Lung (tissue), 12 donors: Measurements from ENCODE around the gene CCL18. TPM values are rescaled to one million over a fixed set of nuclear protein-coding genes. Genes with fewer than 3 reads are reported as not detected.
A peak's percentile ranks its signal among the peaks of the same experiment; 100 is the strongest.
"Not testable (repeated sequence)": the region's sequence is repeated elsewhere in the genome, so short reads cannot be mapped to it uniquely, and the experiment has no call there.

Experiments
- ATAC-seq: fragments of 200-7000 bp; cut with Tn5 transposase; one replicate; pipeline ENCODE4 v1.9.1; 2020; ENCODE audit warnings: moderate number of reproducible peaks; ENCODE audit not compliant: insufficient read depth, low FRiP score
- DNase-seq, 3 donors: peaks; one replicate each; pipeline ENCODE4 v3.0.0-alpha.2; 2013 to 2017
- H3K27ac ChIP-seq, 2 donors: one replicate each; pipeline ENCODE4 v1.5.1; 2013; ENCODE audit warnings: mild to moderate bottlenecking in 2 of 2, moderate library complexity in 2 of 2, control low read depth in 1 of 2, inconsistent platforms in 1 of 2, low read depth in 1 of 2, low read length in 1 of 2
- H3K27me3 ChIP-seq, 3 donors: one replicate each; pipeline ENCODE4 v1.5.1; 2013; ENCODE audit warnings: low read length in 2 of 3; ENCODE audit not compliant: control insufficient read depth in 3 of 3, insufficient read depth in 3 of 3
- H3K36me3 ChIP-seq, 4 donors: one replicate each; pipeline ENCODE4 v1.5.1; 2013; ENCODE audit warnings: low read length in 4 of 4, mild to moderate bottlenecking in 1 of 4, moderate library complexity in 1 of 4; ENCODE audit not compliant: control insufficient read depth in 4 of 4, insufficient read depth in 4 of 4
- H3K4me1 ChIP-seq, 5 donors: one replicate each; pipeline ENCODE4 v1.5.1; 2013; ENCODE audit warnings: low read length in 5 of 5, mild to moderate bottlenecking in 2 of 5, moderate library complexity in 1 of 5; ENCODE audit not compliant: control insufficient read depth in 5 of 5, insufficient read depth in 5 of 5
- H3K4me3 ChIP-seq: one replicate; pipeline ENCODE4 v1.5.1; 2013; ENCODE audit warnings: mild to moderate bottlenecking, control low read depth, moderate library complexity
- H3K9ac ChIP-seq, 2 donors: one replicate each; pipeline ENCODE4 v1.5.1; 2013; ENCODE audit warnings: low read length in 2 of 2, control low read depth in 1 of 2; ENCODE audit not compliant: insufficient read depth in 1 of 2
- H3K9me3 ChIP-seq, 4 donors: one replicate each; pipeline ENCODE4 v1.5.1; 2013; ENCODE audit warnings: low read length in 3 of 4, mild to moderate bottlenecking in 1 of 4, moderate library complexity in 1 of 4; ENCODE audit not compliant: control insufficient read depth in 4 of 4, insufficient read depth in 3 of 4
- CTCF ChIP-seq: IDR thresholded peaks from 2 replicates; pipeline ENCODE4 v1.5.1; 2012; ENCODE audit warnings: mild to moderate bottlenecking; ENCODE audit errors: control extremely low read depth, extremely low read depth
- WGBS, 2 donors: extraction: QIAGEN DNeasy Blood & Tissue Kit; methylation state at CpG; one replicate each; pipeline ENCODE4 v1.1.7; 2013; 5-methylcytosine and 5-hydroxymethylcytosine counted together
- polyA plus RNA-seq, 2 donors: library from polyadenylated mRNA; stranded (reverse); fragments of 200-250 nt; gene quantifications; one replicate each; pipeline ENCODE4 v1.2.1, GENCODE V29; 2013
- total RNA-seq, 2 donors: library from RNA; depleted of rRNA in 1 of 2; stranded (reverse); fragments of >200 nt in 1 of 2; gene quantifications; one replicate each; pipeline ENCODE4 v1.2.1, GENCODE V29; 2014 to 2021
- donor health status: control.
- donor health status: control.
- donor health status: Bipolar disorder and iron deficiency.
- donor health status: healthy.
- donor health status: DM: yes; HTN: yes; CAD: no.

Gene CCL18
- total and polyA plus RNA-seq, 4 donors = 8.7 to 89.9 (median 58.6) TPM

DNA sequence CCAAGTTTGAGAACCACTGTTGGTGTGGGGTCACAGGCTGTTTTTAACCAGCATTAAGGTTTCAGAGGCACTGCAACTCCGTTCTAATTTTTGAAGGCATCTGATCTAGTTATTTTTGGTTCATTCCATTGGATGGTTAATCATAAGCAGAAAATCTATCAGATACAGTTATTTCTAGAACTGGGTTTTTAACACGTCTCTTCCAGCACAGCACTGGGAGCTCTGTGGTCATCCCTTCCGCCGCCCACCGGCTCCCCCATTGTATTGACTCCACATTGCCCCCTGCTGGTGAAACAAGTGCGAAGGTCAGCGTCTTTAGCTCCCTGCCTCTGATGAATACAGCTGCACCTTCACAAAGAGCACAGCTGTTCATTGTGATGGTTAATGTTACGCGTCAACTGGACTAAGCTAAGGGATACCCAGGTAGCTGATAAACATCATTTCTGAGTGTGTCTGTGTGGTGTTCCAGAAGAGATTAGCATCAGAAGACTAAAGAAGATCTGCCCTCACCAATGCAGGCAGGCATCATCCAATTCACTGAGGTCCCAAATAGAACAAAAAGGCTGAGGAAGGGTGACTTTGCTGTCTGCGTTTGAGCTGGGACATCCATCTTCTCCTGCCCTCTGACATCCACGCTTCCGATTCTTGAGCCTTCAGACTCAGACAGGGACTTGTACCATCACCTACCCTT is 8.5 kb downstream of the CCL18 start:
- peak; percentile 52 for TF ChIP-seq CTCF
- ATAC-seq = no peak
- H3K27ac ChIP-seq = no peak overlapping the region
- H3K36me3 ChIP-seq = no peaks in the 10 kb centered on the region
- WGBS, 2 donors = 34 to 37% methylated on average over 12 of the region's 12 CpGs
- no peak overlapping the region for H3K9ac ChIP-seq
- H3K4me3 ChIP-seq = no peak overlapping the region
- peaks cover 0 to 2% (median 0%) of the 10 kb centered on the region in 3 donors for H3K27me3 ChIP-seq
- DNase-seq = peak; percentile 24 to 32 (median 29)
- peaks cover 0 to 2% (median 0%) of the 10 kb centered on the region in 5 donors for H3K4me1 ChIP-seq
- peaks cover 0 to 2% (median 0%) of the 10 kb centered on the region in 4 donors for H3K9me3 ChIP-seq

DNA sequence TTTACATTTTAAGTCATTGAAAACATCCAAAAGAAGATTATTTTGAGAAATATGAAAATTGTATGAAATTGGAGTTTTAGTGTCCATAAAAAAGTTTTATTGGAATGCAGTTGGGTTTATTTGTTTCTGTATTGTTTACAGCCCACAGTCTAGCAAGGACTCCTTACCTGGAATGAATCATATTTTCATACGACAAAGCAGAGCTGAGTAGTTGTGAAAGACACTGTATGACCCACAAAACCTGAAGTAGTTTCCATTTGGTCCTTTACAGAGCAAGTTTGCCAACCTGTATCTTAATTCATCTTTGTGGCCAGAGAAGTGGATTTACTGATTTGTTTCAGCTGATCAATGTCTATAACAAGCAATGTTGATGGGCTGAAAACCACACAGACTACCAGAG is 10.3 kb downstream of the CCL18 start:
- Histone ChIP-seq H3K27ac (no peak overlapping the region), H3K9ac (no peak overlapping the region), H3K36me3 (no peaks in the 10 kb centered on the region), H3K4me3 (no peak overlapping the region), H3K27me3 (peaks cover 0 to 2% (median 0%) of the 10 kb centered on the region in 3 donors), H3K9me3 (peaks cover 0 to 2% (median 0%) of the 10 kb centered on the region in 4 donors), H3K4me1 (peaks cover 0 to 2% (median 0%) of the 10 kb centered on the region in 5 donors)
- 77 to 85% methylated on average over 1 of the region's 1 CpG for WGBS, 2 donors
- TF ChIP-seq CTCF = no peak
- ATAC-seq (no peak), DNase-seq (no peak)

DNA sequence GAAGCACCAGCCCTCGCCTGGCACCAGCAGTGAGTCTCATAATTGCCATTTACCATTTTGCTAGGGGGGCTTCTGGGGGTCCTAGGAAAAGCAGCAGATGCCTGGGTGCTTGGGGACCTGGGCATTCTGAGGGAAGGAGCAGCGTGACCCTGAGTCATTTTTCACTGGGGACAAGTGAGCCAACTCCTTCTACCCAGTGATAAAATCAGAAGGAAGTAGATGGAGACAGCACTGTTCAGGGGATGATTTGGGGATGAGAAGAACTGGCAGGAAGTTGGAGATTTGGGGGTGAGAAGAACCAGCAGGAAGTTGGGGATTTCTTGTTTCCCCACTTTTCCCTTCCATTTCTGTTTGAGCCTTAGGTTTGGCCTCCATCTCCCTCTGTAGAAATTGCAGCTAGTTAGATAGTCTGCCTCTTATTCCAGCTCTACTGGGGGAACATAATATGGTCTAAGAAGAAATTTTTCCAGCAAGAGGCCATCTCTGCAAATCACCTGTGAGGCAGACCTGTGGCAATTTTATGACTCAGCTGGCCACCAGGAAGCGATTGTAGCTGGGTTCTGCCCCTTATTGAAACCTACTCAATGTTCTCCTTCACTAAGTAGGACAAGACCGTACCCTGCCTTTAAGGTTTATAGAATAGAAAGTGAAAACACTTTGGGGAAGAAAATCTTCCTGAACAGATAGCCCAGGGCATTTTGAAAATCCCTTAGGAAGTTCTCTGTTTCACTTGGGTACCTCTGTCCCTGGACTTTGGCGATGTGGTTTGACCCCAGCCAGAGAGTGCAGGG is 17.8 kb downstream of the CCL18 start:
- WGBS, 2 donors = 76 to 79% methylated on average over 5 of the region's 5 CpGs
- H3K9ac ChIP-seq, H3K27ac ChIP-seq, H3K9me3 ChIP-seq, H3K36me3 ChIP-seq, ATAC-seq, DNase-seq, H3K4me3 ChIP-seq, H3K27me3 ChIP-seq, H3K4me1 ChIP-seq: not testable (repeated sequence)

GRCh38 chr17:36082482-36083120 is 18.5 kb downstream of the CCL18 start:
- not testable (repeated sequence) for H3K27ac ChIP-seq, H3K9me3 ChIP-seq, H3K36me3 ChIP-seq, H3K27me3 ChIP-seq, H3K9ac ChIP-seq, H3K4me1 ChIP-seq, H3K4me3 ChIP-seq
- ATAC-seq (peak; percentile 62), DNase-seq (peak in 2 of 3 donors; percentile 24)
- WGBS, 2 donors = 33 to 42% methylated on average over 7 to 8 of the region's 8 CpGs

DNA sequence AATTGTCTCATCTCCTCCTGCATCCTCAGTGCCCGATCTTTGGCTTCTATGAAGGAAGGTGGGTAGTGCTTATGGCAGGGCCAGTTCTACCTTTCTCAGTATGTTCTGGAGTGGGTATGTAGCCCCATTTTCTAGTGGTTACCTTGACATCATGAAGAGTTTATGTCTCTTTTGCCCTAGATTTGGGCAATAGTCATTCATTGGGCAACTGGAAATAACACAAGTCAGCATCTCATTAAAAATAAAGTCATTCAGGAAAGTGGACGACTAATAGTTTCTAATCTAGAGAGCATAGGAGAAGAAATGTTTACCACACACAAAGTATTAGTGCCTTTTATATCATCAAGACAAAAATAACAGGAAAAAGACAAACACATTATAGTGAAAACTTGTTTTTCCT is 19.6 kb downstream of the CCL18 start:
- not testable (repeated sequence) for H3K9ac ChIP-seq, H3K27me3 ChIP-seq, DNase-seq, ATAC-seq, H3K27ac ChIP-seq, H3K4me3 ChIP-seq, H3K9me3 ChIP-seq, H3K4me1 ChIP-seq, H3K36me3 ChIP-seq
- WGBS, 2 donors = 87 to 88% methylated on average over 2 of the region's 2 CpGs
